ENCODE results near the gene ZNF182. TPM values are rescaled to one million over a fixed set of nuclear protein-coding genes. Genes with fewer than 3 reads are reported as not detected.
"Not testable (repeated sequence)": the region's sequence is repeated elsewhere in the genome, so short reads cannot be mapped to it uniquely, and the experiment has no call there.

ZNF182 gene
- polyA plus RNA-seq, 1 donor (not counting 4 experiments of a cell fraction or from before 2014, with no cell fraction given) = 2.4 TPM

GRCh38 chrX:47973235-47973634 is 30.6 kb downstream of the ZNF182 start:
- Histone ChIP-seq H3K27me3 (ENCODE audit: control insufficient read depth, extremely low read depth, insufficient read depth, low read length) (no peaks in the 10 kb centered on the region), H3K36me3 (ENCODE audit: control insufficient read depth in 2 of 2, extremely low read depth in 1 of 2, insufficient read depth in 2 of 2, low read length in 2 of 2) (no peaks in the 10 kb centered on the region), H3K27ac (ENCODE audit: control insufficient read depth, insufficient read depth, low read length) (no peak overlapping the region), H3K4me2 (ENCODE audit: control insufficient read depth, extremely low read depth, insufficient read depth, low read depth, low read length) (no peak overlapping the region), H3K9me1 (ENCODE audit: control insufficient read depth, extremely low read depth, insufficient read depth, low read length) (no peaks in the 10 kb centered on the region), H2AFZ (ENCODE audit: control insufficient read depth, low read length) (no peak overlapping the region), H3K9me3 (ENCODE audit: control insufficient read depth, low read depth, low read length) (peaks cover 23% of the 10 kb centered on the region), H3K79me2 (ENCODE audit: control insufficient read depth, insufficient read depth, low read length) (no peaks in the 10 kb centered on the region), H3K9ac (ENCODE audit: control insufficient read depth, extremely low read depth, insufficient read depth, low read length) (no peak overlapping the region), H3K4me3 (ENCODE audit: control insufficient read depth in 2 of 3, extremely low read depth in 1 of 3, insufficient read depth in 2 of 3, low read depth in 1 of 3, low read length in 3 of 3) (no peak overlapping the region), H3K4me1 (ENCODE audit: control insufficient read depth, extremely low read depth, insufficient read depth, low read length) (no peaks in the 10 kb centered on the region), H4K20me1 (ENCODE audit: control insufficient read depth, extremely low read depth, insufficient read depth, low read length) (no peaks in the 10 kb centered on the region)
- no peak for DNase-seq (ENCODE audit: low read depth, low spot score)
- FAIRE-seq = no peak
- TF ChIP-seq CTCF (optimal IDR thresholded peaks at IDR 0.05 in 1 of 3, IDR thresholded peaks at IDR 0.05 in 1 of 3, conservative IDR thresholded peaks at IDR 0.05 in 1 of 3; ENCODE audit: extremely low read depth in 1 of 3, insufficient read depth in 2 of 3, low read length in 3 of 3) (no peak), EZH2 (IDR thresholded peaks at IDR 0.05; ENCODE audit: low read length) (no peak)
- dilution Hi-C loops (cut with MboI; ENCODE audit: extremely low pct_ligation_motif_present, low sequenced_read_pairs) = no loop called here

GRCh38 chrX:47965526-47965925 is 38.3 kb downstream of the ZNF182 start:
- H2AFZ ChIP-seq (ENCODE audit: control insufficient read depth, low read length); H4K20me1 ChIP-seq (ENCODE audit: control insufficient read depth, extremely low read depth, insufficient read depth, low read length); dilution Hi-C loops (cut with MboI; ENCODE audit: extremely low pct_ligation_motif_present, low sequenced_read_pairs); H3K9ac ChIP-seq (ENCODE audit: control insufficient read depth, extremely low read depth, insufficient read depth, low read length); H3K79me2 ChIP-seq (ENCODE audit: control insufficient read depth, insufficient read depth, low read length); H3K9me1 ChIP-seq (ENCODE audit: control insufficient read depth, extremely low read depth, insufficient read depth, low read length); H3K27me3 ChIP-seq (ENCODE audit: control insufficient read depth, extremely low read depth, insufficient read depth, low read length); DNase-seq (ENCODE audit: low read depth, low spot score); H3K36me3 ChIP-seq (ENCODE audit: control insufficient read depth in 2 of 2, extremely low read depth in 1 of 2, insufficient read depth in 2 of 2, low read length in 2 of 2); H3K4me1 ChIP-seq (ENCODE audit: control insufficient read depth, extremely low read depth, insufficient read depth, low read length); H3K9me3 ChIP-seq (ENCODE audit: control insufficient read depth, low read depth, low read length); H3K27ac ChIP-seq (ENCODE audit: control insufficient read depth, insufficient read depth, low read length); H3K4me3 ChIP-seq (ENCODE audit: control insufficient read depth in 2 of 3, extremely low read depth in 1 of 3, insufficient read depth in 2 of 3, low read depth in 1 of 3, low read length in 3 of 3); H3K4me2 ChIP-seq (ENCODE audit: control insufficient read depth, extremely low read depth, insufficient read depth, low read depth, low read length); FAIRE-seq: not testable (repeated sequence)

- H4K20me1 ChIP-seq (ENCODE audit: control insufficient read depth, extremely low read depth, insufficient read depth, low read length); DNase-seq (ENCODE audit: low read depth, low spot score); FAIRE-seq; H3K27me3 ChIP-seq (ENCODE audit: control insufficient read depth, extremely low read depth, insufficient read depth, low read length); H3K9me3 ChIP-seq (ENCODE audit: control insufficient read depth, low read depth, low read length); H3K9me1 ChIP-seq (ENCODE audit: control insufficient read depth, extremely low read depth, insufficient read depth, low read length); H3K4me3 ChIP-seq (ENCODE audit: control insufficient read depth in 2 of 3, extremely low read depth in 1 of 3, insufficient read depth in 2 of 3, low read depth in 1 of 3, low read length in 3 of 3); H3K4me1 ChIP-seq (ENCODE audit: control insufficient read depth, extremely low read depth, insufficient read depth, low read length); H3K9ac ChIP-seq (ENCODE audit: control insufficient read depth, extremely low read depth, insufficient read depth, low read length); H2AFZ ChIP-seq (ENCODE audit: control insufficient read depth, low read length); H3K27ac ChIP-seq (ENCODE audit: control insufficient read depth, insufficient read depth, low read length); H3K36me3 ChIP-seq (ENCODE audit: control insufficient read depth in 2 of 2, extremely low read depth in 1 of 2, insufficient read depth in 2 of 2, low read length in 2 of 2); dilution Hi-C loops (cut with MboI; ENCODE audit: extremely low pct_ligation_motif_present, low sequenced_read_pairs); H3K4me2 ChIP-seq (ENCODE audit: control insufficient read depth, extremely low read depth, insufficient read depth, low read depth, low read length); H3K79me2 ChIP-seq (ENCODE audit: control insufficient read depth, insufficient read depth, low read length): not testable (repeated sequence)
These were observed 42.0 kb downstream of the ZNF182 start for GRCh38 chrX:47961830-47962229.
